ENCODE measurements around the gene ZDHHC6.
"Not testable (repeated sequence)": the region's sequence is repeated elsewhere in the genome, so short reads cannot be mapped to it uniquely, and the experiment has no call there.

The ZDHHC6 gene

GRCh38 chr10:112388548-112388947 lies 58.2 kb downstream of the ZDHHC6 start:
- DNase-seq = no peak

GRCh38 chr10:112388056-112388455 lies 58.7 kb downstream of the ZDHHC6 start:
- not testable (repeated sequence) for DNase-seq

GRCh38 chr10:112385201-112385600 lies 61.5 kb downstream of the ZDHHC6 start:
- no peak for DNase-seq

DNA sequence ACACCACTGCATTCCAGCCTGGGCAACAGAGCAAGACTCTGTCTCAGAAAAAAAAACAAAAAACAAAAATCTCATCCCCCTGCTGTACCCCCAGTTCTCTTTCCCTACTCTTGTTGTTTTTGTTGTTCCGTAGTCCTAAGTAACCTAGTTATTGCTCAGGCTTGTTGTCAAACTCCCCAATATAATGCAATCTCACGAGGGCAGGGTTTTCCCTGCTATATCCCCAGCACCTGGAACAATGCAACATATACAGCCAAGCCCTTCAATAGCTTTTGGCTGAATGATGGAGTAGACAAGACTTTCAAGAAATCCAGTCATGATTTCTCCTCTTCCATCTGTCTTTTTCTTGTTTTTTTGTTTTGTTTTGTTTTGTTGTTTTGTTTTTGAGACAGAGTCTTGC lies 62.6 kb downstream of the ZDHHC6 start:
- DNase-seq = no peak

DNA sequence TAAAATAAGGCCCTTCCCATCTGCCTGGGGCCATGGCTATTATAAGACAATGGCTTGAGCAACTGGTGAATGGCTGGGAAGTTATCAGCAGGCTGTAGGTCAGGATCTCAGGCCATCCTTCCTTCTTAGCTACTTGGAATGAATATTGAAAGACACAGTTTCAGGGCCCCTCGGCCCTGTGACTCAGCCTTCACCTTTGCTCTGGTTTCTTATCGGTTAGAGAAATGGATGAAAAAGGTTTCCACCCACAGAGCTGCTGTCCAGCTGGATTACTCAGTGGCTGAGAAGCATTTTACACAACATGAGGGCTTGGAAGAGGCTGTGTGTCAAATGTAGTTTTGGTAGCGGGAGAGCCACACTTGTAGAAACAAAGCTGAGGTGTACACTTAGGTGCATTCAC lies 63.4 kb downstream of the ZDHHC6 start:
- DNase-seq = no peak

- DNase-seq = no peak
These were observed 64.0 kb downstream of the ZDHHC6 start for GRCh38 chr10:112382515-112383235.
